CD4-positive, alpha-beta T cell treated with Interleukin-21 for 1 hour (primary cell): ENCODE data around the gene TMED4.
A peak's percentile ranks its signal among the peaks of the same experiment; 100 is the strongest.

Experiments used
- DNase-seq: peaks from one replicate; pipeline ENCODE4 v3.0.0-alpha.2; 2020

Gene TMED4

DNA sequence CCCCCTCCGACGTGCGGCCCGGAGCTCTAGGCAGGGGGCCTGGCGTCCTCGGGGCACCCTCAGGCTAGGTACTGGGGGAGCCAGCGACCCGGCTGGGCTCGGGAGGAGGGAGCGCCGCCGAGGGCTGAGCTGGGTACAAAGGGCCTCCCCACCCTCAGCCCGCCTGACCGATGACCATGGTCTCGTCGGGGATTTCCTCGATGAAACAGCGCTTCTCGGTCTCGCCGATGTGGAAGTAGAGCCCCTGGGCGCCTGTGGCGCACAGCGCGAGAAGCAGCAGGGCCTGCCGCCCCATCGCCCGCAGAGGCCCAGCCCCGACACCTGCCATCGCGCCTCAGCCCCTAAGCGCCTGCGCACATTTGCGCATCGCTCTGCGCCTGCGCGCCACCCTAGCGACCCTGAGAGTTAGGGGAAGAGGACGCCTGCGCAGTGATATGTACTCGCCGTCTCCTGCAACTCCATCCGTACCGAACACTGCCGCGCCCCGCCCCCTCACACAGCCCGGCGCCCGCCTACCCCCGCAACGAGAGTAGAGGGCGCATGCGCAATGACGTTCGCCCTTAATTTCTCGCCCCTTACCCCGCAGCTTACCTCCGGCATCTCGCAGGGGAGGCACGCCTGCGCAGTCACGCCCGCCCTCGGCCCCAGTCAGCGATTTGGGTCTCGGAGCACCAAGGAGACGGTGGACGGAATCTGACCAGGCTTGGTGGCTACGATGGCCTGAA lies at the start of gene TMED4:
TMED4 (minus strand) TSS at position 353 of the 725 bp plus-strand sequence; CDS start at position 328, 25 bp downstream.
- DNase-seq = peak; percentile 100

- peak; percentile 73 for DNase-seq
Observed at GRCh38 chr7:44631458-44632115, 49.6 kb upstream of the TMED4 start.

GRCh38 chr7:44630792-44631457 lies 48.9 kb upstream of the TMED4 start:
- no peak for DNase-seq

DNA sequence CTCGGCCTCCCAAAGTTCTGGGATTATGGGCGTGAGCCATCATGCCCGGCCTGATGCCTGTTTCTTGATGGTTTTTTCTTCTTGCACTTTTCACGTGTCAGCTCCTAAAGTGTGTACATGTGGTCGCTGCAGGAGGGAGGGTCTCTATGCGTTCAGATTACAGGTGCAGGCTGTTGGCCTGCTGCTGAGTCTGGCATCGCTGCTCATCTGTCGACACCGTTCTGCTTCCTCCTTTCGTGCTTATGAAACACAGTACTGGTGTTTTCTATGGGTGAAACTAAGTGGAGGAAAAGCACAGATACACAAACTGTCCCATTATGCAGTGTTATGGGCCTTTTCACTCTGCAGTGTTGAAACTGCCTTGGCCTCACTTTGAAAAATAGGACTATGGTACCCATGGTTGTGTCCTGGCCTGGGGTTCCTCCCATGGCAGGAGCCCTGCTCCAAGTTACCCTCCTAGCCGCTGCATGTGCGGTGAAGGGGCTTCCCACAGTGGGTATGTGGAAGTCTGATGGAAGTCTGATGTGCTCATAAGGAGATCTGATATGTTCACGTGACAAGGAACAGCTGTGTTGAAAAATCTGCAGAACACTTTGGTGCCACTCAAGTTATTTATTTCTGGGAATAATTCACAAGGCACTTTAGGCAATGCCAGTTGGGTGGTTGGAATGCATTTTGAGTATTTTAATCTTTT lies 47.9 kb upstream of the TMED4 start:
- no peak for DNase-seq

GRCh38 chr7:44626620-44627019 lies 44.6 kb upstream of the TMED4 start:
- DNase-seq = no peak

DNA sequence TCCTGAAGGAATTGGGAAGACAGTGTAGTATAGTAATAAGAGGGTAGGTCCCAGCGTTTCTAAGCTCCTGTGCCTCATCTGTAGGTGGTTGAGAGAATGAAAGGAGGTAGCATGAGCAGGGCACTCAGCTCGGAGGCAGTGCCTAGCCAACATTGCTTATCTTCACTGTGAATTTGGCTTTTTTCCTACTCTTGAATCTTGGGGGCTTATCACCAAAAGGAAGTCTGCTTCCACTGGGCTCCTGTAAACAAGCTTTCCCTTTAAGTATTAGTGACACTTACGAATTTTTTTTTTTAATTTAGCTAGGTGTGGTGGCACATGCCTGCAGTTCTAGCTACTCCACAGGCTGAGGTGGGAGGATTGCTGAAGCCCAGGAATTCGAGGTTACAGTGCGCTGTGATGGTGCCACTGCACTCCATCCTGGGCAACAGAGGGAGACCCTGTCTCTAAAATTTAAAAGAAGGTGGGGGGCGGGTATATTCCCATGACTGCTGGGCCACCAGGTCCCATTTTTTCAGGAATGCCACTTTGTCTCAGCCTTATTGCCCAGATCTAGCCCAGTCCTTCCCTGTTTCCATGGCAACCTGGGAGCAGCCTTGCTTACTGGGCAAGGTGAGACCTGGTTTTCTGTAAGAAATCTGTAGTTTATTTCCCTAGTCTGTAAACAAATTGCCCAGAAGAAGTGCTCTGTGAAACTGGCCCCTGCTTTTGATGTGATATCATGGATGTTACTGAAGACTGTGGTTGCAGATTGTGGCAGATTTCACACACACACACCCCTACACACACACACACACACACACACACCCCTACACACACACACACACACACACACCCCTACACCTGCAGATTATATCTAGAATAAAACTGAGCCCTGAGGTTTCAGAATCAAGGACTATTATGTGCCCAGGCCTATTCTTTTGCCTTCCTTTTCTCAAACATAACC lies 43.8 kb upstream of the TMED4 start:
- DNase-seq = peak; percentile 56

GRCh38 chr7:44624318-44624717 lies 42.3 kb upstream of the TMED4 start:
- no peak for DNase-seq

- DNase-seq = peak; percentile 49
Observed at GRCh38 chr7:44622342-44623151, 40.5 kb upstream of the TMED4 start.

DNA sequence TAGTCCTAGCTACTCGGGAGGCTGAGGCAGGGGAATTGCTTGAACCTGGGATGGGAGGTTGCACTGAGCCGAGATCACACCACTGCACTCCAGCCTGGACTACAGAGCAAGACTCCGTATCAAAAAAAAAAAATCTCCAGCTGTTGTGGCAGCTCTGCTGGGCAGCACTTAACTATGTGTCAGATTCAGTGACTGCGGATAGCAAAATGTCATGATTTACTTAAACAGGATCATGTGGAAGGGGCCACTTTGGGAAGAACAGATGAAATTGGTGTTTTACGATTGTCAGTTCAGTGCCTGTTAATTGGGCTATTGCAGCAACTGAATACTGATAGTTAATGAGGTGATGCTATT lies 39.7 kb upstream of the TMED4 start:
- no peak for DNase-seq

GRCh38 chr7:44621034-44621749 lies 39.2 kb upstream of the TMED4 start:
- no peak for DNase-seq

DNA sequence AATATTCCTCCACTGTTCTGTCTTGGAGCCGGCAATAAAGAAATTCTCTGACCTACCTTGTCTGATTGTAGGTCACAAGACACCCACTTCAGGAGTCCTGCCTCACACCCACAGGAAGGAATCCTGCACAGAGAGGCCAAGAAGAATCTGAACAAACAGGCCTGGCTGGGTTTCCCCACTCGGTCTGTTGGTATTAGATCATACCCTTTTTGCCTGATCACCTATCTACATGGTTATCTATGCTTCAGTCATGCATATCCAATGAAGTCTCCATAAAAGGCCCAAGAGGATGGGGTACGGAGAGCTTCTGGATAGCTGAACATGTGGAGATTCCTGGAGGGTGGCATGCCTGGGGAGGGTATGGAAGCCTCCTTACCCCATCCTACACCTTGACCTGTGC lies 36.7 kb upstream of the TMED4 start:
- DNase-seq = peak; percentile 67

GRCh38 chr7:44618045-44618444 lies 36.0 kb upstream of the TMED4 start:
- DNase-seq = no peak

GRCh38 chr7:44617225-44617890 lies 35.3 kb upstream of the TMED4 start:
- no peak for DNase-seq

DNA sequence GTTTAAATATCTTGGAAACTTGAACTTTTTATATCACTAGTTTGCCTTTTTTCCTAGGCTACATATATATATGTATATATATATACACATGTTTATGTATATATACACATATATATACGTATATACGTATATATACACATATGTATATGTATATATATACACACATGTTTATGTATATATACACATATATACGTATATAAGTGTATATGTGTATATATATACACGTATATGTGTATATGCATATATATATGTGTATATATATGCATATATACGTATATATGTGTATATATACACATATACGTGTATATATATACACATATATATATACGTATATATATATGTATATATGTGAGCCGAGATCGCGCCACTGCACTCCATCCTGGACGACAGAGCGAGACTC lies 34.5 kb upstream of the TMED4 start:
- no peak for DNase-seq

DNA sequence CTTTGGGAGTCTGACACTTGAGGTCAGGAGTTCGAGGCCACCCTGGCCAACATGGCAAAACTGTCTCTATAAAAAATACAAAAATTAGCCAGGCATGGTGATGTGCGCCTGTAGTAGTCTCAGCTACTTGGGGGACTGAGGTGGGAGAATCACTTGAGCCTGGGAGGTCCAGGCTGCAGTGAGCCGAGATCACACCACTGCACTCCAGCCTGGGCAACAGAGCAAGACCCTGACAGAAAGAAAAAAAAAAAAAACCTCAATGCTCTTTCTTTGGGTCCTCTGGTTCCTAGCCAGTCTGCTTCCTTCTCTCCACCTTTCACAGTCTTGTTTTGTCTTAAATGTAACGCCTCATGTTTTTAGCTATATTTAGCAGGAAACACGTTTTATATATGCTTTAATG lies 33.8 kb upstream of the TMED4 start:
- no peak for DNase-seq

- peak; percentile 65 for DNase-seq
Observed at GRCh38 chr7:44615149-44615611, 33.1 kb upstream of the TMED4 start.

DNA sequence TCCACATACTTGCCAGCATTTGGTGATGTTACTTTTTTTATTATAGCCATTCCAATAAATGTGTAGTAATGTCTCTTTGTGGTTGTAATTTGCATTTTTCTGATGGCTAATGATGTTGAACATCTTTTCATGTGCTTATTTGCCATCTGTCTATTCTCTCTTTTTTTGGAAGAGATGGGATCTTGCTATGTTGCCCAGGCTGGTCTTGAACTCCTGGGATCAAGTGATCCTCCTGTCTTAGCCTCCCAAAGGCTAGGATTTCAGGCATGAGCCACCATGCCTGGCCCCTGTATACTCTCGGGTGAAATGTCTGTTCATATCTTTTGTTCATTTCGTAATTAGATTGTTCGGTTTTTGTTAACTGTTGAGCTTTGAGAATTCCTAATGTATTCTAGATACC lies 27.8 kb upstream of the TMED4 start:
- DNase-seq = no peak

- peak; percentile 60 for DNase-seq
Observed at GRCh38 chr7:44608916-44609648, 27.1 kb upstream of the TMED4 start.
